ENCODE measurements around the gene ATP5F1C. TPM values are rescaled to one million over a fixed set of nuclear protein-coding genes. Genes with fewer than 3 reads are reported as not detected.

The ATP5F1C gene
- total and polyA plus RNA-seq, 10 of the 15 experiments (the other 5 are each of a cell fraction or from before 2014, with no cell fraction given), result 307 to 978 (median 454) TPM

GRCh38 chr10:7768417-7768816 lies 19.6 kb upstream of the ATP5F1C start:
- DNase-seq (ENCODE audit: low read depth, low spot score) (no peak), FAIRE-seq (no peak), ATAC-seq (no peak)
- in situ Hi-C loops (cut with MboI) (no loop called here), intact Hi-C loops (cut with micrococcal nuclease; ENCODE audit: unreplicated experiment) (loop anchor here (10.0 kb wide), 1 partner anchor 1436 kb away; no protein-coding TSS in a partner anchor)
- no TSS peak for BruUV-seq (replicated peaks)
- Histone ChIP-seq H3K36me3 (ENCODE audit: control insufficient read depth in 2 of 2, insufficient read depth in 2 of 2, low read length in 1 of 2) (peaks cover 0 to 17% of the 10 kb centered on the region in 2 experiments; a peak in 3 of 4 replicates), H3K4me2 (ENCODE audit: control insufficient read depth, insufficient read depth) (no peak overlapping the region), H4K20me1 (ENCODE audit: control insufficient read depth, insufficient read depth) (no peaks in the 10 kb centered on the region), H3K27me3 (replicated peaks in 1 of 2; ENCODE audit: control insufficient read depth in 2 of 2, insufficient read depth in 2 of 2, low read length in 1 of 2) (no peaks in the 10 kb centered on the region), H3K79me2 (ENCODE audit: control insufficient read depth, insufficient read depth, low read length) (no peaks in the 10 kb centered on the region), H3K9ac (ENCODE audit: control insufficient read depth, insufficient read depth, low read length) (no peak overlapping the region), H2AFZ (ENCODE audit: control insufficient read depth, low read depth, low read length) (no peak overlapping the region), H3K4me1 (ENCODE audit: control insufficient read depth, insufficient read depth, low read length) (no peaks in the 10 kb centered on the region), H3K4me3 (no peak overlapping the region), H3K27ac (ENCODE audit: control insufficient read depth, insufficient read depth) (no peak overlapping the region), H3K9me3 (replicated peaks; ENCODE audit: control insufficient read depth, insufficient read depth, low read length) (no peaks in the 10 kb centered on the region)
- ChIA-PET RAD21 (ENCODE audit: unreplicated experiment) (interaction anchor here (1.4 kb wide), 1 partner anchor 243 kb away, joined by 4 read pairs; no protein-coding TSS in a partner anchor), SMC1A (ENCODE audit: uncharacterized antibody, unreplicated experiment) (interaction anchor here (0.7 kb wide), 1 partner anchor 32 kb away, joined by 3 read pairs; no protein-coding TSS in a partner anchor), POLR2A (no interaction called here), CTCF (no interaction called here)
- TF ChIP-seq, protein P1, sequence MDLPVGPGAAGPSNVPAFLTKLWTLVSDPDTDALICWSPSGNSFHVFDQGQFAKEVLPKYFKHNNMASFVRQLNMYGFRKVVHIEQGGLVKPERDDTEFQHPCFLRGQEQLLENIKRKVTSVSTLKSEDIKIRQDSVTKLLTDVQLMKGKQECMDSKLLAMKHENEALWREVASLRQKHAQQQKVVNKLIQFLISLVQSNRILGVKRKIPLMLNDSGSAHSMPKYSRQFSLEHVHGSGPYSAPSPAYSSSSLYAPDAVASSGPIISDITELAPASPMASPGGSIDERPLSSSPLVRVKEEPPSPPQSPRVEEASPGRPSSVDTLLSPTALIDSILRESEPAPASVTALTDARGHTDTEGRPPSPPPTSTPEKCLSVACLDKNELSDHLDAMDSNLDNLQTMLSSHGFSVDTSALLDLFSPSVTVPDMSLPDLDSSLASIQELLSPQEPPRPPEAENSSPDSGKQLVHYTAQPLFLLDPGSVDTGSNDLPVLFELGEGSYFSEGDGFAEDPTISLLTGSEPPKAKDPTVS (IDR thresholded peaks at IDR 0.05; ENCODE audit: low read depth, low read length), result no peak
- TF ChIP-seq JUND (IDR thresholded peaks at IDR 0.05; ENCODE audit: low read depth, low read length) (no peak), MTA3 (IDR thresholded peaks at IDR 0.05; ENCODE audit: borderline replicate concordance, low read length) (no peak), CBFB (IDR thresholded peaks at IDR 0.05; ENCODE audit: low read depth) (no peak)
- 79% methylated on average over 7 of the region's 7 CpGs for WGBS (ENCODE audit: insufficient coverage, insufficient replicate concordance, low lambda C conversion rate, missing lambda C conversion rate)
